ENCODE results near the gene PCDHA12. TPM values are rescaled to one million over a fixed set of nuclear protein-coding genes. Genes with fewer than 3 reads are reported as not detected.
"Not testable (repeated sequence)": the region's sequence is repeated elsewhere in the genome, so short reads cannot be mapped to it uniquely, and the experiment has no call there.

PCDHA12 gene
- total RNA-seq, 1 experiment from 2014 or later: not detected

DNA sequence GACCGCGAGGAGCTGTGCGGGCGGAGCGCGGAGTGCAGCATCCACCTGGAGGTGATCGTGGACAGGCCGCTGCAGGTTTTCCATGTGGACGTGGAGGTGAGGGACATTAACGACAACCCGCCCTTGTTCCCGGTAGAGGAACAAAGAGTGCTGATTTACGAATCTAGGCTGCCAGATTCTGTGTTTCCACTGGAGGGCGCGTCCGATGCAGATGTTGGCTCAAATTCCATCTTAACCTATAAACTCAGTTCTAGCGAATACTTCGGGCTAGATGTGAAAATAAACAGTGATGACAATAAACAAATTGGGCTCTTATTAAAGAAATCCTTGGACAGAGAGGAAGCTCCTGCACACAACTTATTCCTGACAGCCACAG is 46.8 kb upstream of the PCDHA12 start:
- Histone ChIP-seq H3K27ac (ENCODE audit: low read depth, low read length) (no peak overlapping the region), H3K9me3 (ENCODE audit: control insufficient read depth in 1 of 2, insufficient read depth in 1 of 2, low read depth in 1 of 2, low read length in 2 of 2) (no peaks in the 10 kb centered on the region), H3K4me1 (ENCODE audit: control insufficient read depth in 1 of 2, insufficient read depth in 2 of 2, low read length in 2 of 2) (no peaks in the 10 kb centered on the region), H3K9ac (ENCODE audit: low read length) (no peak overlapping the region), H4K20me1 (ENCODE audit: insufficient read depth) (no peaks in the 10 kb centered on the region), H3K4me2 (ENCODE audit: low read length) (no peak overlapping the region), H2AFZ (ENCODE audit: low read depth, low read length, poor library complexity, severe bottlenecking) (no peak overlapping the region), H3K27me3 (ENCODE audit: insufficient read depth, low read length) (no peaks in the 10 kb centered on the region), H3K36me3 (ENCODE audit: control insufficient read depth in 1 of 2, insufficient read depth in 2 of 2, low read length in 2 of 2) (no peaks in the 10 kb centered on the region), H3K9me2 (ENCODE audit: insufficient read depth) (no peaks in the 10 kb centered on the region; the same call in 1 of the 2 replicates), H3K79me2 (ENCODE audit: insufficient read depth, low read length) (no peaks in the 10 kb centered on the region), H3K4me3 (replicated peaks in 1 of 2; ENCODE audit: low read depth in 1 of 2, low read length in 2 of 2) (no peak overlapping the region)
- no peak for ATAC-seq
- POLR2A ChIA-PET: no interaction called here
- RAD21 ChIA-PET (ENCODE audit: low non-redundant PET in 1 of 2, low total read pairs in 2 of 2, uncharacterized antibody in 2 of 2, unreplicated experiment in 2 of 2): no interaction called here
- no TSS peak for BruUV-seq (replicated peaks)
- intact Hi-C loops (cut with micrococcal nuclease): no loop called here
- CTCF ChIA-PET: no interaction called here
- no peak for TF ChIP-seq CEBPB (IDR thresholded peaks at IDR 0.05; ENCODE audit: low read depth)
- TF ChIP-seq, protein P1, sequence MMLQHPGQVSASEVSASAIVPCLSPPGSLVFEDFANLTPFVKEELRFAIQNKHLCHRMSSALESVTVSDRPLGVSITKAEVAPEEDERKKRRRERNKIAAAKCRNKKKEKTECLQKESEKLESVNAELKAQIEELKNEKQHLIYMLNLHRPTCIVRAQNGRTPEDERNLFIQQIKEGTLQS (IDR thresholded peaks at IDR 0.05): no peak
- no peak for TF ChIP-seq FOSL1 (IDR thresholded peaks at IDR 0.05; ENCODE audit: low read depth)
- TF ChIP-seq, protein P2, sequence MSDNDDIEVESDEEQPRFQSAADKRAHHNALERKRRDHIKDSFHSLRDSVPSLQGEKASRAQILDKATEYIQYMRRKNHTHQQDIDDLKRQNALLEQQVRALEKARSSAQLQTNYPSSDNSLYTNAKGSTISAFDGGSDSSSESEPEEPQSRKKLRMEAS (IDR thresholded peaks at IDR 0.05): no peak
- TF ChIP-seq, protein P3, sequence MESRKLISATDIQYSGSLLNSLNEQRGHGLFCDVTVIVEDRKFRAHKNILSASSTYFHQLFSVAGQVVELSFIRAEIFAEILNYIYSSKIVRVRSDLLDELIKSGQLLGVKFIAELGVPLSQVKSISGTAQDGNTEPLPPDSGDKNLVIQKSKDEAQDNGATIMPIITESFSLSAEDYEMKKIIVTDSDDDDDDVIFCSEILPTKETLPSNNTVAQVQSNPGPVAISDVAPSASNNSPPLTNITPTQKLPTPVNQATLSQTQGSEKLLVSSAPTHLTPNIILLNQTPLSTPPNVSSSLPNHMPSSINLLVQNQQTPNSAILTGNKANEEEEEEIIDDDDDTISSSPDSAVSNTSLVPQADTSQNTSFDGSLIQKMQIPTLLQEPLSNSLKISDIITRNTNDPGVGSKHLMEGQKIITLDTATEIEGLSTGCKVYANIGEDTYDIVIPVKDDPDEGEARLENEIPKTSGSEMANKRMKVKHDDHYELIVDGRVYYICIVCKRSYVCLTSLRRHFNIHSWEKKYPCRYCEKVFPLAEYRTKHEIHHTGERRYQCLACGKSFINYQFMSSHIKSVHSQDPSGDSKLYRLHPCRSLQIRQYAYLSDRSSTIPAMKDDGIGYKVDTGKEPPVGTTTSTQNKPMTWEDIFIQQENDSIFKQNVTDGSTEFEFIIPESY (IDR thresholded peaks at IDR 0.05; ENCODE audit: extremely low read depth, insufficient replicate concordance, low read length): no peak
- TF ChIP-seq POLR2A (IDR thresholded peaks at IDR 0.05; ENCODE audit: borderline replicate concordance, extremely low read depth, insufficient read depth, insufficient read length): no peak
- no peak for TF ChIP-seq SP1 (IDR thresholded peaks at IDR 0.05; ENCODE audit: low read depth)
- no peak for DNase-seq (ENCODE audit: low read depth, low spot score)

DNA sequence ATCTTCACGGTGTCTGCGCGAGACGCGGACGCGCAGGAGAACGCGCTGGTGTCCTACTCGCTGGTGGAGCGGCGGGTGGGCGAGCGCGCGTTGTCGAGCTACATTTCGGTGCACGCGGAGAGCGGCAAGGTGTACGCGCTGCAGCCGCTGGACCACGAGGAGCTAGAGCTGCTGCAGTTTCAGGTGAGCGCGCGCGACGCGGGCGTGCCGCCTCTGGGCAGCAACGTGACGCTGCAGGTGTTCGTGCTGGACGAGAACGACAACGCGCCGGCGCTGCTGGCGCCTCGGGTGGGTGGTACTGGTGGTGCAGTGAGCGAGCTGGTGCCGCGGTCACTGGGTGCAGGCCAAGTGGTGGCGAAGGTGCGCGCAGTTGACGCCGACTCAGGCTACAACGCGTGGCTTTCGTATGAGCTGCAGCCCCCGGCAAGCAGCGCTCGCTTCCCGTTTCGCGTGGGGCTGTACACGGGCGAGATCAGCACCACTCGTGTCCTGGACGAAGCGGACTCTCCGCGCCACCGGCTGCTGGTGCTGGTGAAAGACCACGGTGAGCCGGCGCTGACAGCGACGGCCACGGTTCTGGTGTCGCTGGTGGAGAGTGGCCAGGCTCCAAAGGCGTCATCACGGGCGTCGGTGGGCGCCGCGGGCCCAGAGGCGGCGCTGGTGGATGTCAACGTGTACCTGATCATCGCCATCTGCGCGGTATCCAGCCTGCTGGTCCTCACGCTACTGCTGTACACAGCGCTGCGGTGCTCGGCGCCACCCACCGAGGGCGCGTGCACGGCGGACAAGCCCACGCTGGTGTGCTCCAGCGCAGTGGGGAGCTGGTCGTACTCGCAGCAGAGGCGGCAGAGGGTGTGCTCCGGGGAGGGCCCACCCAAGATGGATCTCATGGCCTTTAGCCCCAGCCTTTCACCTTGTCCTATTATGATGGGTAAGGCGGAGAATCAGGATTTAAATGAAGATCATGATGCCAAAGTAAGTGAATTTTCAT is 45.3 kb upstream of the PCDHA12 start:
- POLR2A ChIA-PET; H3K9me3 ChIP-seq (ENCODE audit: control insufficient read depth in 1 of 2, insufficient read depth in 1 of 2, low read depth in 1 of 2, low read length in 2 of 2); H4K20me1 ChIP-seq (ENCODE audit: insufficient read depth); H2AFZ ChIP-seq (ENCODE audit: low read depth, low read length, poor library complexity, severe bottlenecking); H3K9me2 ChIP-seq (ENCODE audit: insufficient read depth); ATAC-seq; RAD21 ChIA-PET (ENCODE audit: low non-redundant PET in 1 of 2, low total read pairs in 2 of 2, uncharacterized antibody in 2 of 2, unreplicated experiment in 2 of 2); H3K4me3 ChIP-seq (replicated peaks in 1 of 2; ENCODE audit: low read depth in 1 of 2, low read length in 2 of 2); H3K27ac ChIP-seq (ENCODE audit: low read depth, low read length); CTCF ChIA-PET; BruUV-seq (replicated peaks); H3K9ac ChIP-seq (ENCODE audit: low read length); H3K79me2 ChIP-seq (ENCODE audit: insufficient read depth, low read length); H3K4me1 ChIP-seq (ENCODE audit: control insufficient read depth in 1 of 2, insufficient read depth in 2 of 2, low read length in 2 of 2); intact Hi-C loops (cut with micrococcal nuclease); DNase-seq (ENCODE audit: low read depth, low spot score); H3K27me3 ChIP-seq (ENCODE audit: insufficient read depth, low read length); H3K4me2 ChIP-seq (ENCODE audit: low read length); H3K36me3 ChIP-seq (ENCODE audit: control insufficient read depth in 1 of 2, insufficient read depth in 2 of 2, low read length in 2 of 2): not testable (repeated sequence)

Measured in HCT116 (cell line).